Measurements from ENCODE around the gene HSF4. TPM values are rescaled to one million over a fixed set of nuclear protein-coding genes. Genes with fewer than 3 reads are reported as not detected.

Gene HSF4
- total RNA-seq, 1 donor from 2014 or later, result 5.5 TPM

- no peak for TF ChIP-seq CTCF (IDR thresholded peaks at IDR 0.05; ENCODE audit: insufficient read depth, low read length, poor library complexity, severe bottlenecking)
- Histone ChIP-seq H3K36me3 (ENCODE audit: control insufficient read depth, insufficient read depth, low read length) (peaks cover 4% of the 10 kb centered on the region), H3K4me3 (ENCODE audit: low read depth, low read length) (peak within 1 kb of the TSS; percentile 44), H3K27me3 (ENCODE audit: control insufficient read depth, insufficient read depth, low read length) (peaks cover 43% of the 10 kb centered on the region)
- no peak for DNase-seq (ENCODE audit: low read depth)
These were observed 13.6 kb upstream of the HSF4 start, which contains the start of gene B3GNT9 for GRCh38 chr16:67150833-67151396. Gene B3GNT9, minus strand, starts transcription at chr16:67150998. Its CDS starts 513 bp downstream, at chr16:67150485.

GRCh38 chr16:67151431-67152097 lies 13.0 kb upstream of the HSF4 start:
- Histone ChIP-seq H3K4me3 (ENCODE audit: low read depth, low read length) (no peak overlapping the region), H3K36me3 (ENCODE audit: control insufficient read depth, insufficient read depth, low read length) (peaks cover 3% of the 10 kb centered on the region), H3K27me3 (ENCODE audit: control insufficient read depth, insufficient read depth, low read length) (peaks cover 50% of the 10 kb centered on the region)
- TF ChIP-seq CTCF (IDR thresholded peaks at IDR 0.05; ENCODE audit: insufficient read depth, low read length, poor library complexity, severe bottlenecking), result no peak
- DNase-seq (ENCODE audit: low read depth), result no peak

GRCh38 chr16:67154578-67155294 lies 9.8 kb upstream of the HSF4 start:
- TF ChIP-seq CTCF (IDR thresholded peaks at IDR 0.05; ENCODE audit: insufficient read depth, low read length, poor library complexity, severe bottlenecking), result no peak
- H3K36me3 ChIP-seq (ENCODE audit: control insufficient read depth, insufficient read depth, low read length), result no peaks in the 10 kb centered on the region
- H3K27me3 ChIP-seq (ENCODE audit: control insufficient read depth, insufficient read depth, low read length), result peaks cover 55% of the 10 kb centered on the region
- peak overlapping the region; percentile 15 for H3K4me3 ChIP-seq (ENCODE audit: low read depth, low read length)
- no peak for DNase-seq (ENCODE audit: low read depth)

- no peak for DNase-seq (ENCODE audit: low read depth)
- no peaks in the 10 kb centered on the region for H3K36me3 ChIP-seq (ENCODE audit: control insufficient read depth, insufficient read depth, low read length)
- peak; percentile 37 for TF ChIP-seq CTCF (IDR thresholded peaks at IDR 0.05; ENCODE audit: insufficient read depth, low read length, poor library complexity, severe bottlenecking)
- H3K27me3 ChIP-seq (ENCODE audit: control insufficient read depth, insufficient read depth, low read length), result peaks cover 47% of the 10 kb centered on the region
- peak overlapping the region; percentile 15 for H3K4me3 ChIP-seq (ENCODE audit: low read depth, low read length)
These were observed 9.0 kb upstream of the HSF4 start for GRCh38 chr16:67155295-67156142.

- H3K27me3 ChIP-seq (ENCODE audit: control insufficient read depth, insufficient read depth, low read length), result peaks cover 42% of the 10 kb centered on the region
- H3K36me3 ChIP-seq (ENCODE audit: control insufficient read depth, insufficient read depth, low read length), result no peaks in the 10 kb centered on the region
- H3K4me3 ChIP-seq (ENCODE audit: low read depth, low read length), result no peak overlapping the region
- no peak for DNase-seq (ENCODE audit: low read depth)
- TF ChIP-seq CTCF (IDR thresholded peaks at IDR 0.05; ENCODE audit: insufficient read depth, low read length, poor library complexity, severe bottlenecking), result no peak
These were observed 8.3 kb upstream of the HSF4 start for GRCh38 chr16:67156143-67156844.
